Measurements from ENCODE around the gene ZNF775.

The ZNF775 gene

GRCh38 chr7:150369748-150370501, 9.2 kb upstream of the ZNF775 start:
- DNase-seq = no peak

- no peak for DNase-seq
These were observed 8.5 kb upstream of the ZNF775 start for GRCh38 chr7:150370612-150371071.

- DNase-seq = no peak
These were observed 7.8 kb upstream of the ZNF775 start for GRCh38 chr7:150371131-150371995.

GRCh38 chr7:150371996-150372270, 7.2 kb upstream of the ZNF775 start:
- no peak for DNase-seq

- DNase-seq = no peak
These were observed 6.7 kb upstream of the ZNF775 start for GRCh38 chr7:150372271-150373048.

- no peak for DNase-seq
These were observed 5.9 kb upstream of the ZNF775 start for GRCh38 chr7:150373049-150373801.

- no peak for DNase-seq
These were observed 5.1 kb upstream of the ZNF775 start for GRCh38 chr7:150374026-150374425.

- no peak for DNase-seq
These were observed 4.7 kb upstream of the ZNF775 start for GRCh38 chr7:150374472-150374871.

- peak; percentile 35 to 58 for DNase-seq
These were observed 3.2 kb upstream of the ZNF775 start for GRCh38 chr7:150375662-150376521.

GRCh38 chr7:150376560-150376959, 2.6 kb upstream of the ZNF775 start:
- no peak for DNase-seq

GRCh38 chr7:150377196-150377595, 1.9 kb upstream of the ZNF775 start:
- DNase-seq = no peak

GRCh38 chr7:150377635-150378034, 1.5 kb upstream of the ZNF775 start:
- DNase-seq = no peak

GRCh38 chr7:150378115-150378852, 846 bp upstream of the ZNF775 start:
- peak; percentile 37 to 42 for DNase-seq

- peak; percentile 32 to 35 for DNase-seq
These were observed 580 bp downstream of the ZNF775 start for GRCh38 chr7:150379441-150380379.

GRCh38 chr7:150380463-150380862, 1.3 kb downstream of the ZNF775 start:
- no peak for DNase-seq

- DNase-seq = no peak
These were observed 2.0 kb downstream of the ZNF775 start for GRCh38 chr7:150381096-150381495.

- no peak for DNase-seq
These were observed 2.6 kb downstream of the ZNF775 start for GRCh38 chr7:150381785-150382122.

GRCh38 chr7:150382123-150382843, 3.2 kb downstream of the ZNF775 start:
- DNase-seq = no peak

GRCh38 chr7:150382844-150383225, 3.7 kb downstream of the ZNF775 start:
- DNase-seq = no peak
